NCI-H187 (cell line): ENCODE results near the gene AURKB.
"Not testable (repeated sequence)": the region's sequence is repeated elsewhere in the genome, so short reads cannot be mapped to it uniquely, and the experiment has no call there.

Experiments used
- DNase-seq, 2 experiments: peaks; one replicate each; lab custom pipeline; 2025; lab: John Stamatoyannopoulos, UW

The AURKB gene

DNA sequence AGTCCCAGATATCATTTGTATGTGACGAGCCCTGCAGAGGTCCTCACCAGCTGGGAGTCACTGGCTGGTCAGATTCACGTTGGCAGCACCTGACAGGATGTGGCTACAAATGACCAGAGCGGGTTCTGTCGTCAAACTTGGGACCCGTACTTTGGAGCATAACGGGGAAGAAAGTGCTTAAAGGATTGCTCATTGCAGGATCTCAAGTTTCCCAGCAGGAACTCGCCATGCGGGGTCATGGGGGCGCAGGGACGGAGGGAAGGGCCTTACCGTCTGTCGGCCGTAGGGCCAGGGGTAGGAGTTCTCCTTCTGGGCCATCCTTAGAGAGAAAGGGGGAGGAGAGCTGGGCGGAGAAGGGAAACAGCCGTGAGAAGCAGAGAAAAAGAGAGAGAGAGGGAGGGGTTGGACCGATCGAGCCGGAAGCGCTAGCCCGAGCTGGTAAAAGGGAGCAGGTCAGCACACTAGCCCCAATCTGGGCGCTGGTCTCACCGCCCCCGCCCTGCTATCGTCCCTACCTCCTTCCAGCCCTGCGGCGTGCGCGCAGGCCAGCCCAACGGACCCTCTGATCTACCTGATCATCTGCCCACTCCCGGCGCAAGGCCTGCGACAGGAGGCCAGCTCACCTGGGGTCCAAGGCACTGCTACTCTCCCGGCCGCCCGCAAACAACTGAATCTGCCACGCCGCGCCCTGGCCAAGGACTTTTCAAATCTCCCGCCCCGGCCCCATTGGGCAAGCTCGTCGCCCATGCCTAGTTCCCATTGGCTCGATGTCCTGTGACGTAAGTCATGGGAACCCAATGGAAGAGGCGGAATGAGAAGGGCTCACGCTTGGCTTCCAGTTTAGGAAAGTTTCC, at the start of gene AURKB:
Gene AURKB (minus strand): TSS at position 669 of the 854 bp plus-strand sequence. CDS start 351 bp downstream, at position 318.
- peak; percentile 35 to 76 for DNase-seq

GRCh38 chr17:8257801-8258200, 47.4 kb upstream of the AURKB start:
- DNase-seq, result no peak

DNA sequence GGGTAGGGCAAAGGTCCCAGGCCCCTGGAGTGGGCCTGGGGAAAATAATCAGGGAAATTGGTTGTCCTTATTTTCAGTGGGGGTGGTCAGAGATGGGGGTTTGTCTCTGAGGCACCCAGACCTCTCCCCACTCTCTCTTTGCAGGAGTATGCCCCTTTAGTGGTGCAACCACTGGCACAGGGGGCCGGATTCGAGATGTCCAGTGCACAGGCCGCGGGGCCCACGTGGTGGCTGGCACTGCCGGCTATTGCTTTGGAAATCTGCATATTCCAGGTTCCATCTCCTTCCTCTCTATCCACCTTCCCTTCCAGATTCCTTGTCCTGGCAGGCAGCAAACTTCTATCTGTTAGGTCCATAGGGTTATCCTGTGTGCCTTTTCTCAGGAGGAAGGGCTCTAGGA, 46.3 kb upstream of the AURKB start:
- no peak for DNase-seq

- DNase-seq, result no peak
Measured at GRCh38 chr17:8256291-8256690, 45.9 kb upstream of the AURKB start.

- no peak for DNase-seq
Measured at GRCh38 chr17:8255499-8255898, 45.1 kb upstream of the AURKB start.

- DNase-seq, result no peak
Measured at GRCh38 chr17:8254881-8255280, 44.5 kb upstream of the AURKB start.

GRCh38 chr17:8253801-8254200, 43.4 kb upstream of the AURKB start:
- no peak for DNase-seq

DNA sequence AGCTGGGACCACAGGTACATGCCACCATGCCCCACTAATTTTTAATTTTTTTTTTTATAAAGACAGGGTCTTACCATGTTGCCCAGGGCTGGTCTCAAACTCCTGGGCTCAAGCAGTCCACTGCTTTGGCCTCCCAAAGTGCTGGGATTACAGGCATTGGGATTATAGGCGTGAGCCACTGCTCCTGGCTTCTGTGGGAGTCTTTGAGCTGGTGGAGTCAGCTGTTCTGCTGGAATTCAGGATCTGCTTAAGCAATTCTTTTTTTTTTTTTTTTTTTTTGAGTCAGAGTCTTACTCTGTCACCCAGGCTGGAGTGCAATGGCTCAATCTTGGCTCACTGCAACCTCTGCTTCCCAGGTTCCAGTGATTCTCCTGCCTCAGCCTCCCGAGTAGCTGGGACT, 41.0 kb upstream of the AURKB start:
- DNase-seq, result not testable (repeated sequence)

- no peak for DNase-seq
Measured at GRCh38 chr17:8249621-8250500, 39.5 kb upstream of the AURKB start.

DNA sequence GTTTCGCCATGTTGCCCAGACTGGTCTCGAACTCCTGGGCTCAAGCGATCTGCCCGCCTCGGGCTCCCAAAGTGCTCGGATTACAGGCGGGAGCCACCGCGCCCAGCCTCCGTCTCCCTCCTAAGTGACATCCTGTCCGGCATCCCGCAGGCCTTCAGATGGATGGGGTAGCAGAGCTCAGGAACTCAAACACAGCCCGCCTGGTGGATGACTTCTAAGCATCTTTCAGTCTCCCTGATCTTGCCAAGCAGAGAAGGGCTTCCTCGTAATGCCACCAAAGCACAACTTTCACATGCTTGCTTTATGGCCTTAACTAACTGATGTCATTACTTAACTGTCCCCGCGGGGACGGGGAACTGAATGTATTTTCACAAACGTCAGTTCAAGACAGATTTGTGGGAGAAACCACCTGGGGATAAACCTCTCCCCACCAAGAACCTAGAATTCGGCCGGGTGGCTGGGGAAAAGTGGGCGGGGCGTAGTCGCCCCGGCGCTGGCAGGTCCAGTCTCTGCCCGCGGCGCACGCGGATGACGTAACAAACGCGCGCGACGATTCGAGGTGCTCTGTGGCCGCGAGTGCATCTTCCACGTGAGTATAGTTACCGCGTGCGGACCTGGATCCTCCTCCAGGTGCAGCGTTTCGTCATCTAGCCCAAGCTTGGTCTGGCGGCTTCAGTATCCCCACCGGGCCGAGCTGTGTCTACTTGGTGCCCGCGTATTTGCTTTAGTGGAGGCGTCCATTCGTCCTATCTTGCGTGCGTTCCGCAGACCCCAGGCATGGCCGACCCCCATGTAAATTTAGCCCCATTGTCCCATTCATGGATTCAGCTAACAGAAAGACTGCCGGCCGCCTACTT, 38.6 kb upstream of the AURKB start, which contains the start of gene PFAS:
Gene PFAS (plus strand): TSS at position 539 of the 857 bp plus-strand sequence. CDS start 4,649 bp downstream, outside the sequence.
- peak; percentile 72 to 79 for DNase-seq

DNA sequence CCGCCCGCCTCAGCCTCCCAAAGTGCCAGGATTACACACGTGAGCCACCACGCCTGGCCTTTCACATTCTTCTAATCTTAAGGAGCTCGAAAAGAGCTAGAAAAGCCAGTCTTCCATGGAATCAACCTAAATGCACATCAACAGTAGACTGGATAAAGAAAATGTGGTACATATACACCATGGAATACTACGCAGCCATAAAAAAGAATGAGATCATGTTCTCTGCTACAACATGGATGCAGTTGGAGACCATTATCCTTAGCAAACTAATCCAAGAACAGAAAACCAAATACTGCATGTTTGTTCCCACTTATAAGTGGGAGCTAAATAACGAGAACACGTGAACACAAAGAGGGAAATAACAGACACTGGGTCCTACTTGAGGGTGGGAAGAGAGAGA, 34.4 kb upstream of the AURKB start:
- DNase-seq, result no peak

DNA sequence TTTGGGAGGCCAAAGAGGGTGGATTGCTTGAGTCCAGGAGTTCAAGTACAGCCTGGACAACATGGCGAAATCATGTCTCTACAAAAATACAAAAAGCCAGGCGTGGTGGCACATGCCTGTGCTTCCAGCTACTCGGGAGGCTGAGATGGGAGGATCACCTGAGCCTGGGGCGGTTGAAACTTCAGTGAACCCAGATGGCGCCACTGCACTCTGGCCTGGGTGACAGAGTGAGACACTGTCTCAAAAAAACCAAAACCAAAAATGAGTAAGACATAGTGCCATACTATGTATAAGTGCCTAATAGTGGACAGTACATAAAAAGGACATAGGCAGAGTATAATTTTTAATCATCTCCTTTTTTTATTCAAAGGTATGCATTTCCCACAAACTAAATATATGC, 33.5 kb upstream of the AURKB start:
- DNase-seq, result no peak

DNA sequence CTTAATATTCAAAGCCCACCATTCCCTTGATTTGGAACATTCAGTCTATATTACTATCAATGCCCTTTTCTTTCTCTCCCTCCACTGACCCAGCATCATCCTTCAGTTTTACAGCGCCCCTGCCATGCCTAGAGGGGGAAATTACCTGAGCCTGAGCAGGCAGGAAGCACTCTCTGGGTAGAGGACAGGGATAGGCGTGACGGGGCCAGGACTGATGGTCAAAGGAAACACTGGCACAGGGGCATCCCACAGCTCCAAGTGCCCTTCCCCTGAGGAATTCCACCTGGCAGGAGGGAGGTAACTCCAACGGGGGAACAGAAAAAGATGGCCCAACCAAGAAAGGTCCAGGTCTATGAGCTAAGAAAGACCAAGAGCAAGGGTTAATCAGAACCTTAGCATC, 27.5 kb upstream of the AURKB start:
- DNase-seq, result no peak

GRCh38 chr17:8237175-8237574, 26.8 kb upstream of the AURKB start:
- peak in 1 of 2 experiments; percentile 6 for DNase-seq

- DNase-seq, result no peak
Measured at GRCh38 chr17:8235676-8236075, 25.3 kb upstream of the AURKB start.

GRCh38 chr17:8234361-8235270, 24.2 kb upstream of the AURKB start:
- no peak for DNase-seq

DNA sequence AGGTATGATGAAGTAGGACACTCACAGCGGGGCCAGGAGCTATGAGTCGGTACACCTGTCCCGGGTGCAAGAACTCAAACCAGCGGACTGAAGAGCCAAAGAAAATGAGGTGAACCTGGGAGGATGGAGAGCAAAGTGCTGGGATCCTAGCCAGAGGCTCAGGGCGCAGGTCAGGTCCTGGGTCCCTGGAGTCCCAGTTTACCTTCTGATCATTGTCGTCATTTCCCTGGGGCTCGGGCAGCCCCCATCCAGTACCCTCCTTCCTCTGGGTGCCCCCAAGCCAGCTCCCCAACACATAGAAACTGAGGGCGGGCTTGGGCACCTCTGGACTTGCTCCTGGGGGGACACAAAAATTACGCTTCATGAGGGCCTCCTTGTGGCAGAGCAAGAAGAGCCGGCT, 21.3 kb upstream of the AURKB start:
- DNase-seq, result no peak

DNA sequence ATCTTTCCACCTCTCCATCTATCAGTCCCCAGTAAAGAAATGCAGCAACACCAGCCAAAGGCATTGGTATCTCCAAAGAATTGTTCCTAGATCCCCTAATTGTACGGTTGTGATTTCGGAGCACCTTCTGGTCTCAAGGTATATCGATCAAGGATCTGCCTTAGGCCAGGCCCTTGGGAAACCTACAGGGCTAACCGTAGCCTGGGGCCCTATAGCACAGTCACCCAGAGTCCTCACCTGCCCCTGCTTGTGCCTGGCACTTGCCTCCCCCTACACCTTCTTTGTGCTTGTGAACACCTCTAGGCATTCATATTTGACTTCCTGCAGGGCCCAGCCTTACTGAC, 16.8 kb upstream of the AURKB start:
- no peak for DNase-seq

- peak; percentile 9 to 15 for DNase-seq
Measured at GRCh38 chr17:8226536-8227237, 16.3 kb upstream of the AURKB start.
